ENCODE results near the gene UBE2QL1.

The UBE2QL1 gene

DNA sequence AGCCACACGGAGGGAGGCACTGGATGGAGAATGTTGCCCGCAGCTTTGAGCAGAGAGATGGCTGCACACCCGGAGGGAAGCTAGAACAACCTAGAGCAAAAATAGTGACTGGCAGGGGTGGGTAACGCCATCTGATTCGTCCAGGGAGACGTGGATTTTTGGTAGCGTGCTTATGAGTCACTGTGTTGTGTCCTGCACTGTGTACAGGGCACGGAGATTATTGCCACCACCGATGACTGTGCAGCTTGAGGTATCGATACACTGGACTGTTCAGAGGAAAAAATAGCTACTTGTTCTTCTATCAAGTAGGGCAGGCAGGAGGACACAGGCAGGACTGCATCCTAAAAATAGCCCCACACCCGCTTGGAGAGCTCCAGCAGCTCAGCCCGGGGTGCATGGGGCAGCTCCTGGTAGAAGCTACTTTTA lies 6.0 kb downstream of the UBE2QL1 start:
- DNase-seq, result no peak

DNA sequence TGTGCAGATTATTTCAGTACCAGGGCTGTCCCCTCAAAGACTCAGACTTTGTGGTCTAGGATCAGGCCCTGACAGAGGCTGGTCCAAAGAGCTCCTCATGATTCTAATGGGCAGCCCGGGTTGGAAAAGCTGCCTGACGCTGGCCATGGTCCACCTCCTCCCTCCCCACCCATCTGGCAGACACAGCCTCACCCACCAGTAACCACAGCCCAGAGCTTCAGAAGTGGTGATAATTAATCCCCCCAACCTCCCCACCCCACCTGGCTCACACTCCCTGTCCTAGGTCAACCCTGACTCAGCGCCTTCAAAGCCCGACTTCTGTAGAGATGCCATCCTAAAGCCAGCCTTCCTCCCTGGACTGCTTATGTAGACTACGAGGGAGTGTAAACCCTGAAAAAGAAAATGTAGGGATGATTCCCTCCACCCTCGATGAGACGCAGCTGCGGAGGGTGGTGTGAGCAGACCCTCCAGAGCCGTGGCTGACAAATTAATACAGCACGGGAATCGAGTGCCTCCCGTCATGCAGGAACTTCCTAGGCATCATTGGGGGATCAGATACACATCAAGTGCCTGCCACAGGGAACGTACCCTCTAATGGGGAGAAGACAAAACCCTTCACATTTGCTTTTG lies 7.0 kb downstream of the UBE2QL1 start:
- no peak for DNase-seq

DNA sequence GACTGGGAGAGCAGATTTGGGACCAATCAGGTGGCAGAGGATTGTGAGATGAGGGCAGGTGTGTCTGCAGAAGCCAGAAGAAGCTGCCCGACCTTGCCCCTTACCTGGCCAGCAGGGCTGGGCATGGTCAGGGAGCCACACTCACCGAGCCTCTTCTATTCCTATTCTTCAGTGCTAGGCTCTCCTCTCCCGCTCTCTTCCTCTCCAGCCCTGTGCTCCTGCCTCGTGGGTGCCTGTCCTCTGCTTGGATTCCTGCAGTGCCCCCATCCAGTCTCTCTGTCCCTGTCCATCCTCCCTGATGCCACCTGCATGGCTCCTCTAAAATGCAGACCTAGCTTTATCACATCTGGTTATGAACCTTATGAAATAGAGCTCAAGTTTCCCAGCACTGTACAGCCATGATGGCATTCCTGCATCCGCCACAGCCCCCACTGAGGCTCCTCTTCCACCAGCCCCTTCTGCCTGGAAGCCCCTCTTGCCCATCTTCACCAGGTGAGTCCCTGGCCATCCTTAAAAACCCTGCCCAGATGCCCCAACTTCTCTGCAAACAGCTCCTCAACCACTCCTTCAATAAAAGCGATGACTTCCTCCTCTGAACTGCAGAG lies 8.2 kb downstream of the UBE2QL1 start:
- DNase-seq, result no peak

DNA sequence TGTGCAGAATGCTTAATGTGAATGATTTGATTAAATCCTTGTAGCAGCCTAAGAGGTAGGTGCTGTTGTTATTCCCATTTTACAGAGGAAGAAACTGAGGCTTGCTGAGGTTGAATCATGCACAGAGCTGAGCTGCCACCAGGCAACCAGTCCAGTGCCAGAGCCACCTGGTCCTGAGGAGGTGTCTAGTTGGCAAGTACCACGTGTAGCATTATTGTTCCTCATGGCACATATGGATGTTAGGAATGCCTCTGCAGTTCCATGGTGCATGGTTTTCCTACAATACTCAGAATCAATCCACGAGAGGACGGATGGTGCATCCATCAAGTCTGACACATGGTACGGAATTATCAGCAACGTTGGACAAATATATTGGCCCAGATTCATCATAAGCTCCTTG lies 8.9 kb downstream of the UBE2QL1 start:
- no peak for DNase-seq

DNA sequence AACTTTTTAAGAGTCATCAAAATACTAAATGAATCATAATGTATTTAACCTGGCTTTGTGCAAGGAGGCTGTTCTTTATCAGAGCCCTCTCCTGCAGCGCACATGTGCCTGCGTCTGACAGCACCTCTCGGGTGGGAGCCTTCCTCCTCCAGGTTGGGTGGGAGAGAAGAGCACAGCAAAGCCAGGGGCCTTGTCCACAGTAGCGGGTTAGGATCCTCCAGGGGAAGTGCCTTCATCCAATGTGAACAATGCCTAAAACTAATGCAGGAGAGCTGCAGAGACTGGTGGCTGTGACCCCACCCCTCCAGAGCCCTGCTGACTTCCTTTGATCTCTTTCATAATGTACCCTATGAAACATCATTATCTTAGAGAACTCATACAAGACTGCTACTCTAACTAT lies 10.2 kb downstream of the UBE2QL1 start:
- no peak for DNase-seq

DNA sequence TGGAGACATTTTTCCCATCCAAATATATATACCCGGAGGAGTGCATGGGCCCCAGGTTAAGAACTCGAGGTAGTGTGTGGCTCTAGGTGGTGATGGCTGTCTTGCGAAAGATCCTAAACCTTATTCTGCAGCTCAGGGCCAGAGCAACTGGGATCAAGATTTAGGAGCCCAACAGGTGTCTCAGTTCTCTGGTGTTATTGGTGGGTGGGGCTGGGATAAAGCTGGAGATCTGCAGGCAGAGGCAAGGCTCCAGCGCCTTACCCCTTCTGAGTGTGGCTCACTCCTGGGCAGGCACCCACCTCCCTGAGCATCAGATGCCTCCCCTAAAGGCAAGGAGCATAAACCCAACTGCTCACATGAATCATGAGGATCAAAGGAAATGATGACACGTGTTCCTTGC lies 11.2 kb downstream of the UBE2QL1 start:
- no peak for DNase-seq

DNA sequence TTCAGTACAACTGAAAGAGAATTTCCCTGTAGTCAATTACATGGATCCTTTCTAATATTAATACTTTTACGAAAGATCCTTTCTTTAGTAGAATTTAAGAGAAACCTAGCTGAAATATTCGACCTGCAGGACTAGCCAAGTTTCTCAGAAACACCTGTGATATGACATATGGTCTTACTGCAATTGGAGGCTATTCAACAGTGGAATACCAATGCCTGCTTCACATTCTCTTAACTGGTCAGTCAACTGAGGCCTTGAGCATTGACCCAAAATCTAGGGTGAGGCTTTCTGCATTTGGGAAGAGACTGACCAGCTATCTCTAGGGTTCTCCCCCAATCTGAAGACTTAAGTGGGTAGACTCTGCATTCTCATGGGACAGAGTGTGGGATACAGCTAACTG lies 12.3 kb downstream of the UBE2QL1 start:
- no peak for DNase-seq

DNA sequence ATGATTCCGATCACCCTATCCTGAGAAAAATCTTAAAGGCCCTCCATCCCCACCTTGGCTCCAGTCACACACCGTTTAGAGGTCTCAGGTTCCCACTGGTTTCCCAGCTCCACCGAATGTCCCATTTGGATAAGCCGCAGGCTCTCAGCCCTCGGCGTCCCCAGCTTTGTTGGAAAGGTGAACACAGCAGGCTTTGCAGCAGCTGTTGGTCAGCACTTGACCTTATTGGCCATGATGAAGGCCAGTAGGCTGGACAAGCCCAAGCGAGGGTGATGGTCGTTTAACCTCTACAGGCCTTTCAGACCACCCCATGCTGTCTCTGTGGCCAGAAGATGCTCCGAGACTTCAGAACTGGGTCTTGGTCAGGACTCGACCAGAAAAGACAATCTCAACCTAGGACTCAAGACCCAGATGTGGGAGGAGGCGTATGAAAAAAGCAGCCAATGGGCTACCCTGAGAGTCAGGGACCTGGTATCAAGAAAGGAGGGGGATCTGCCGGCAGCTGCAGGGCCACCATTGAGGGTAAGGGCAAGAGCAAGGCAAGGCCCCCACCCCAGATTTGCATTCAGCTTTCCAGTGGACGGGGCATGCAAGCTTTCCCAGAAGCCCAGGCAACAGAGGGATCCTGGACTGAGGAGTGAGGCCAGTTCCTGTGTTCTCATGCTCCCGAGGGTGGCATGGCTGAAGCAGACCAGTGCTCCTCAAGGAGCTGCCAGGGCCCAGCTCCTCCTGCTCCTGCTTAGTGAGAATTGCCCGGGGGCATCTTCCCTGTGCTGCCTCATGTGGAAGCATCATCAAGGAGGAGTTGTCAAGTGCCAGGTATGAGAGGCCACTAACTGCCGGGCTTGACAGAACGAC lies 13.4 kb downstream of the UBE2QL1 start:
- no peak for DNase-seq

DNA sequence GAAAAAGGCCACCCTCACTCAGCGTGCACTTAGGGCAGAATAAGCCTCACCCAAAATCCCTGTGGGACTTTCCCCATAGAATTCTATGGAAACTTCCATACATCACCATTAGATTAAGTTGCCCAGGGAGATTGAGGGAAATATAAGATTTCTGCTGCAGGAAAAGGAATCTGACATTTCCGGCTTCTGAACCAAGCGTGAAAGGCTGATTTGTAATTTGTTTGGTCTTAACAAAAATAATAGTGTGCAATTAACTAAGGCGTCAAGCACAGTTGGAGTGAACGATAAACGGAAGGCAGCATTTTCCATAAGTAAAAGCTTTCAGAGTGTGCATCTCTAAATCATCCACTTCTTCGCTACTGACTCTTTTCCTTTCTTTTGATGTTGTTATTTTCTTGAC lies 14.0 kb downstream of the UBE2QL1 start:
- no peak for DNase-seq

DNA sequence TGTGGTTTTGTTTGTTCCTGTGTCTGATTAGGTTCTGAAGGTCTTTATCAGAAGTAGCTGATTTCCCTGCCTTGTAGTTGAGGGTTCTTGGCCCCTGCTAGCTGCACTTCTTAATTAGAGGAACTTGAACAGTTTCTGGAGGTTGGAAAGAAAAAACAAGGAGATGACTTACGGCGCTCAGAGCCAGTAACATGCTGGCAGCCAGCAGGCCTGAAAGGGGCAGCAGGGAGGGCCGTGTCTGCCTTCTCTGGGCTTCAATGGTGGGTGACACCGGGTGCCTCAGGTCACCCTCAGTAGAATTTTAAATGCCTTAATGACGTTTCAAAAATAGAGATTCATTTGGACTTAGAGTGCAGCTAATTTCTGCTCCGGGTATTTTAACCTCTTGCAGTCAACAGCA lies 15.8 kb downstream of the UBE2QL1 start:
- no peak for DNase-seq

DNA sequence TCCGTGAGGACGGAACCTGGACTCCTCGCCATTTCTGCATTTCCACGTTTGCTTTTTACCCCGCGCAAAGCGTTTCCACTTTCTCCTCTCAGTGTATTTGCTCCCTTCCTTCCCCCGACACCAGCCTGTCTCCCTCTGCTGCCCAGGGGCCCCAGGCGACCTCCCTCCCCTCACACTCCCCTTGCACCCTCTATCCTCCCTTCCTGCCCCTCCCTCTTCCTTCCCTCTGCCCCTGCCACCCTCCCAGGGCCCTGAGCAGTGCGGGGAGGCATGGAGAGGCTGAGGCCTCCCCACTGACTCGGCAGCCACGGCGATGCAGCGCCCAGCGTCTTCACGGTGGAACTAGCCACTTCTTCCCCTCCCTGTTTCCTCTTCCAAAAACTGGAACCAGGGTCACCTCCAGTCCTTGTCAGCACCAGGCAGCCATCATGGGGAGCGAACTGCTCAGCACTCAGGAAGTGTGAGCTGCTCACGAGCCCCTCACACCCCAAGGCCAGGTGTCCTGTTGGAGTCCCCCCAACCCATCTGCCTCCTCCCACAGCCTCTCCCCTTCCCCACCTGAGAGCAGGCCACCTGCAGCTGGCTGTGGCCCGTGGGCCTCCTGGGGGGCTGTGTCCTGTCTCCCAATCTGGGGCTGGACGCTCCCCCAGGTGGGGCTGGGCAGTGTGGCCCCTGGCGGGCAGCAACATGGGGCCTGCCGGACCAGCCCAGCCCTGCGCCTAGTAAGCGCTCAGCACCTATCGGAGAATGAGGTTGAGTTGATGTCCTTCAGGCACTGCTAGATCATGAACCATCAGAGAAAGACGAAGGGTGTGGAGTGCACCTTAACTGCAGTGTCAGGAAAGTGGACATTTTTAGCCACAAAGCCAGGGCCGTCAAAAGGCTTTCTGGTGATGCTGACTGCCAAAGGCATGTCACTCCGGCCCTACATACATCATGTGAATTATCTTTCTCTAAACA lies 17.5 kb downstream of the UBE2QL1 start:
- DNase-seq, result no peak

DNA sequence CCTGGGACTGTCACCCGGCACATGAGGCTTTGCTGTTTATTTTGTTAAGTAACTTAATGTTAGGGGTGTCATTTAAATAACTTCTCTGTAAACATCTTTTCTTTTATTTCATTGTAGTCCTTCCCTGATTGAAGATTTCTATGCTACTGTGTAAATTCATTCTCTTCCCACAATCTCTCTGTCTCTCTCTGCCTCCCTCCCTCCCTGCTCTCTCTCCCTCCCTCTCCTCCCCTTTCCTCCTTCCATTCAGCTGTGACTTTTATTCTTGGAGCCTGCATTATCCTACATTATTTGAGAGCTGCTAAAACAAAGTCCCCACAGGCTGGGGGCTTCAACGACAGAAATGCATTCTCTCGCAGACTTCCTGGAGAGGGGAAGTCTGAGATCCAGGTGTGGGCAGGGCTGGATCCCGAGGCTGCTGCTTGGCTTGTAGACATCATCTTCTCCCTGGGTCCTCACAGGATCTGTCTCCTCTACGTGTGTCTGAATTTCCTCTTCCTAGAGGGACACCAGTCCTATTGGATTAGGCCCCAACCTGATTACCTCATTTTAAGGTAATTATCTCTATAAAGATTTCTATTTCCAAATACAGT lies 18.4 kb downstream of the UBE2QL1 start:
- no peak for DNase-seq

DNA sequence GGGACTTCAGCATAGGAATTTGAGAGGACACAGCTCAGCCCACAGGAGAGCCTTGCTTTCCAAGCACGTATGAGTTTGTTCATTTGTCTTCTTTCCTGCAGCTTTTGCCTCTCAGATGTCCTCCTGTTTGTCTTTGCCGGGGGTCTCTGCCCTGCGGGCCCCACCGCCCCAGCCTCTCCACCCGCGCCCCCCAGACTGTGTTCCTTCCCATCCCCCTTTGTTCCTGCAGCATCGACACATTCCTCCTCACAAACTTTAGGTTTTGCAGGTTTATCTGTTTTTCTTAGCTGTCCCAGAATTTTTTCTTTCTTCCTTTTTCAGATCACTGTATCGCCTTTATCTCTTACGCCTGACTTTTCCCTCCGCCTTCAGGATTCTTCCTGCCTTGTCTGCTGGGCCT lies 18.9 kb downstream of the UBE2QL1 start:
- no peak for DNase-seq

DNA sequence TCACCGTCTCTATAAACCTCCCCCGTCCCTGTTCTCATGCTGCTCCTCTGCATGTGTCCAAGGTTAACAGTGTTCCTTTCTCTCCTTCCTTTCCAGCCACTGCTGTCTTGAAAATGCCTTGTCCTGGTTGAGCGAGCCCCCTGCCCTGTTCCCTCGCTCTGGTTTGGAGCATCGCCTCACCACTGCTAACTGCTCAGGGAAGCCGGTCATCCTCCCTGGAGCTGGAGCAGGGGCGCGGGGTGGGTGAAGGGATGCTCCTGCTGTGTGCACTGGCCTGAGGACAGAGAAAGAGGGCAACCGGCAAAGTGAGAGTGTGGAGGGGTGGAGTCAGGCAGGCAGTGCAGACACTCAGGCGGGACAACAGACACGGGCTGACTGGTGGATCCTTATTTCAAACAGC lies 19.4 kb downstream of the UBE2QL1 start:
- DNase-seq, result no peak

DNA sequence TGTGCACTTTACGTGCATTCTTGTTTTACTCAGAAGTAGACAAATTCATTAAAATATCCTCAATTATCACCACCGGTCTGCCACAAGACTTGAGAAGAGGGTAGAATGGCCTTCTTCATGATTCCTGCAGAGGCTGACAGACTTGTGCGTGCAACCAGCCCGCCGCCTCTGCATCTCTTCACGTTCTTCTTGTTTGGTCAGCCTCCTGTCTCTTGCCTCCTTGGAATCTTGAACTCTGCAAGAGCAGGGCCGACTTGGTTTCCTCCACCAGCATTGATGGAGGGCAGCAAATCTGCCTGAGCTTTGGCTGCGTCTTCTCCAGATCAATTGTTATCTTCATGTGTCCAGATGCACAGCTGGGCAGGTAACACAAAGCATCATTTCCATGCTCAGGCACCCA lies 20.2 kb downstream of the UBE2QL1 start:
- no peak for DNase-seq

DNA sequence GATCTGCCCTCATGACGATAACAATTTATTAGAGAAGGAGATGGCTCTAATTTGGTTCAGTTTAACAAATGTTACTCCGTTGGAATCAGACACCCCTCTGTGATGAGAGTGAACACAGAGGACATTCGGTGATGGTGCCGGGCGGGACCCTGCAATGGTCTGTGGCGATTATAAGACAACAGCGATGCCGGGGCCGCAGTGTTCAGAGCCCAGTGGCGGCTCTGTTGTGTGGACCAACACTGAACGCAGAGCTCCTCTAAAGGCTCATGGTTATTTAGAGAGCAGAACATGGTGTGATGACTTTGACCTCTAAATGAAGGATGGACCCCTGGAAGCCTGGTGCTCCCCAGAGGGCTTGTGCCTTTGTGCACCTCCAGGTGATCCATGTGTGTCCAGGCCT lies 21.2 kb downstream of the UBE2QL1 start:
- no peak for DNase-seq

DNA sequence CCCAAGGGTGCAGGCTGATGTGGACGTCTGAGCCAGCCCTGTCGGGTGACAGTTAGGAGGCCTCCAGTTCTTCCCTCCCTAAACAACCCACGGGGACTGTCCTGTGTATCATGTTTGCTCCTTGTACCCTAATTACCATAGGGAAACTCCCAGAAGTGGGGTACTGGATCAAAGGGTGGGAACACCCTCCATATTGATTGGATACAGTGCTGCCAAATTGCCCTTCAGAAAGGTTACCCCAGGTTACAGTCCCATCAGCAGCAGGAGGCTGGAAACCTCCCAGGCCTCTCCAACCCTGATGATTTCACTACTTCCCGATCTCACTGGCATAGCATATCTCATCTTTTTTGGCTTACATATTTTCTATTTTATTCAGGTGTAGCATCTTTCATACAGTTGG lies 22.0 kb downstream of the UBE2QL1 start:
- DNase-seq, result no peak

DNA sequence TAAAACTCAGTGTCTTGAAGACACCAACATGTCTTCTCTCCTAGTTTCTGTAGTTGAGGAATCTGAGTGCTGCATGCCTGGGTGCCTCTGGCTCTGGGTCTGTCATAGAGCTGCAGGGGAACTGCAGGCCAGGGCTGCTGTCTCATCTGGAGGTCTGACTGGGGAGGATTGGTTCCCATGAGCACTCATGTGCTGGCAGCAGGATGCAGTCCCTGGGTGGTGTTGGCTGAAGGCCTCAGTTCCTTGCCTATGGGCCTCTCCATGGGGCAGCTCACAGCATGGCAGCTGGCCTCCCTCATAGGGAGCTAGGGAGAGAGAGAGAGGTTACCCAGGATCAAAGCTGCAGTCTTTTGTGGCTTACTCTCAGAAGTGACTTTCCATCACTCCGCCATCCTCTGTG lies 22.6 kb downstream of the UBE2QL1 start:
- DNase-seq, result no peak

DNA sequence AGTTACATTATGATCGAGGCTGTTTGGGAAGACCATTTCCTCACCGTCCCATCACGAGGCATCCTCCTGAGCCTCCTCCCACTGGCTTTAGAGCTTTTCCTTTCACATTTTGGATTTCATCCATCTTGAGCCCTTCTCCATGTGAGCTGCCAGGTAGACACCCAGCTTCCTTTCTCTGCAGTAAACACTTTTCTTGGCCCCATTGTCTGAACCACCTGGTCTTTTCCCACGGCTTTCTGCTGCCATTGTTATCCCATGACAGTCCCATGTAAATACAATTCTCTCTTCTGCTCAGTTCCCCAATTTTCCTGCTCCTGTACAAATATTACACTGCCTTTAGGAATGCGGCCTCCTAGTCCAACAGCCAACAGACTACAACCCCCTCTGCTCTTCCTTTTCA lies 24.1 kb downstream of the UBE2QL1 start:
- no peak for DNase-seq

DNA sequence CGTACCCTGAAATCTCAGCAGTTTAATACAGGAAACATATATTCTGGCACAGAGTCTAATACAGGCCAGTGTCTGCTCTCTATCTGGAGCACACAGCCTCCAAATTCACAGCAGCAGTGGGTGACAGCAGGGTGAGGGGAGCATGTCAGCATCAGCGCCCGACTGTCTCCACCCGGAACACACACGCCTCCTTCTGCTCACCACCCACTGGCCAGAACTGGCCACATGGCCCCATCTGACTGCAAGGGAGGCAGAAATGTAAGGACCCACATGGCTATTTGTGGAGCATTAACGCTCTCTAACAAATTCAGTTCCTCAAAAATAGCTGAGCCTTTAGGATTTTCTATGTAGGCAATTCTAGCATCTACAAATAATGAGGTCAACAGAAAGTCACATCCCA lies 24.6 kb downstream of the UBE2QL1 start:
- no peak for DNase-seq

DNA sequence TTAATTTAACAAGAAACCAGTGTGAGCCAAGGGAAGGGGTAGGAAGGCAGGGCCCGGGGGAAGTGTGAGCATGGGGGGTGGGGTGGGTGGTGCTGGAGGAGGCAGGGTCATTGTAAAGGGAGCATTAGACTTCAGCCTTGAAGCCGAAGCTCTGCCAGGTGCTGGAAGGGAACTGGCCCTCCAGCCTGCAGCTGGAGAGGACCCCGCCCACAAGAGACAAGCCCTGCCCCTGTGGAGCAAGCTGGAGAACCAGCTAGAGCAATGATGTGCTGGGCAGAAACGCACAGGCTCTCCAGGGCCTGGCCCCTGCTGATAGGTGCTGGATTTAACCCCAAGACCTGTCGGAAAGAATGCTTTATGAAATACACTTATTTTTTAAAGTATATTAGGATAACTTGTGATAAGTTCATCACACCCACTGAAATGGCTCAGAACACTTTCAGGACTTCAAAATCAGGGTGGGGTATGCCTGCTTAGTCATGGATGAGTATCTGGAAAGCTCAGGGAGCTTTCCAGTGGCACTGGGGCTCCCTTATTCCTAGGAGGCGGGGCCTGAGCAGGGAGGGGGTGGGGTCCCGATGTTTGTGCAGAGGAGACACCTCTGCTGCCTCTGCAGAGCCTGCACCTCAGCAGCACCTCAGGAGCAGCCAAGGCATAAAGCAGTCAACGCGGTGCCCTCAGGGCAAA lies 27.1 kb downstream of the UBE2QL1 start:
- DNase-seq, result no peak

Data from amygdala (tissue), 56 donors.